Stimulated activated naive B cell treated with anti-CD40 and anti-IgM and Interleukin-4, amounts not matched to agents 10 μg/mL and 1 μg/mL and 100 μg/mL, for 72 hours (primary cell): Measurements from ENCODE around the gene WFDC1.

ENCODE experiments used
- ATAC-seq, 2 donors: fragments of 150-1000 bp; cut with Tn5 transposase; replicated peaks; 2 replicates each; pipeline ENCODE4 v1.10.0; 2021; ENCODE audit warnings: moderate library complexity in 1 of 2
- DNase-seq: peaks from one replicate; pipeline ENCODE4 v3.0.0; 2021
- H3K27ac Mint-ChIP-seq: one replicate; pipeline ENCODE4 v1.8.0; 2022; ENCODE audit warnings: mild to moderate bottlenecking, mixed read lengths
- H3K27me3 Mint-ChIP-seq, 2 donors: one replicate each; pipeline ENCODE4 v1.8.0; 2022; ENCODE audit warnings: mixed read lengths in 2 of 2
- H3K36me3 Mint-ChIP-seq, 2 donors: one replicate each; pipeline ENCODE4 v1.8.0; 2022; ENCODE audit warnings: mixed read lengths in 2 of 2, mild to moderate bottlenecking in 1 of 2
- H3K4me1 Mint-ChIP-seq, 2 donors: one replicate each; pipeline ENCODE4 v1.8.0; 2022; ENCODE audit warnings: mixed read lengths in 2 of 2, mild to moderate bottlenecking in 1 of 2
- H3K4me3 Mint-ChIP-seq, 2 donors: one replicate each; pipeline ENCODE4 v1.8.0; 2022; ENCODE audit warnings: mild to moderate bottlenecking in 2 of 2, mixed read lengths in 2 of 2, moderate library complexity in 1 of 2
- H3K9me3 Mint-ChIP-seq, 2 donors: one replicate each; pipeline ENCODE4 v1.8.0; 2022; ENCODE audit warnings: mixed read lengths in 2 of 2, mild to moderate bottlenecking in 1 of 2

Gene WFDC1, protein sequence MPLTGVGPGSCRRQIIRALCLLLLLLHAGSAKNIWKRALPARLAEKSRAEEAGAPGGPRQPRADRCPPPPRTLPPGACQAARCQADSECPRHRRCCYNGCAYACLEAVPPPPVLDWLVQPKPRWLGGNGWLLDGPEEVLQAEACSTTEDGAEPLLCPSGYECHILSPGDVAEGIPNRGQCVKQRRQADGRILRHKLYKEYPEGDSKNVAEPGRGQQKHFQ

DNA sequence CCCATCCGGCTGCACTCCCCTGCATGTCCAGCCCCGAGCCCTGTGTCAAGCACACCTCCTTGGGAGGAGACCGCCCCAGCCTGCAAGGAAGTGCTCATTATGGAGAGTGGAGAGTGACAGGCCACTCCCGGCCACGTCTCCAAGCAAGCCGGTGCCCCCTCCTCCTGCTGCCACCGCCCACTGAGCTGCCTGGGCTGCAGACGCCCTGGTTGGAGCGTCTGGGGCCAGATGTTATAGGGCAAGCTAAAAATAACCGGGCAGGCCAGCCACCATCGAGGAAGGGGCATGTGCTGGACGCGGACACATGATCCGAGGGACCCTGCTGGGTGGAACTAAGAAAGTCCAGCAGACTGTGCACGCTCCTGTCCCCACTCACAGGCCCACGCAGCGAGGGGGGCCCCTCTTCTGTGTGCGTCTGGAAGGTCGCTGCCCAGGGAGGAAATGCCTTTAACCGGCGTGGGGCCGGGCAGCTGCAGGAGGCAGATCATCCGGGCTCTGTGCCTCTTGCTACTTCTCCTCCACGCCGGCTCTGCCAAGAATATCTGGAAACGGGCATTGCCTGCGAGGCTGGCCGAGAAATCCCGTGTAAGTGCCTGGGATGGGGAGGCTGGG, at the start of gene WFDC1:
Gene WFDC1, plus strand, starts transcription at position 348 of the 612 bp plus-strand sequence. Its CDS starts 94 bp downstream, at position 442.
- no peaks in the 10 kb centered on the region for H3K36me3 Mint-ChIP-seq
- peaks cover 52 to 56% of the 10 kb centered on the region in 2 donors for H3K27me3 Mint-ChIP-seq
- no peak within 1 kb of the TSS for H3K4me3 Mint-ChIP-seq
- ATAC-seq (peak; percentile 12 to 34), DNase-seq (no peak)
- no peak within 1 kb of the TSS for H3K27ac Mint-ChIP-seq
- H3K4me1 Mint-ChIP-seq, result peaks cover 4 to 16% of the 10 kb centered on the region in 2 donors
- no peaks in the 10 kb centered on the region for H3K9me3 Mint-ChIP-seq

DNA sequence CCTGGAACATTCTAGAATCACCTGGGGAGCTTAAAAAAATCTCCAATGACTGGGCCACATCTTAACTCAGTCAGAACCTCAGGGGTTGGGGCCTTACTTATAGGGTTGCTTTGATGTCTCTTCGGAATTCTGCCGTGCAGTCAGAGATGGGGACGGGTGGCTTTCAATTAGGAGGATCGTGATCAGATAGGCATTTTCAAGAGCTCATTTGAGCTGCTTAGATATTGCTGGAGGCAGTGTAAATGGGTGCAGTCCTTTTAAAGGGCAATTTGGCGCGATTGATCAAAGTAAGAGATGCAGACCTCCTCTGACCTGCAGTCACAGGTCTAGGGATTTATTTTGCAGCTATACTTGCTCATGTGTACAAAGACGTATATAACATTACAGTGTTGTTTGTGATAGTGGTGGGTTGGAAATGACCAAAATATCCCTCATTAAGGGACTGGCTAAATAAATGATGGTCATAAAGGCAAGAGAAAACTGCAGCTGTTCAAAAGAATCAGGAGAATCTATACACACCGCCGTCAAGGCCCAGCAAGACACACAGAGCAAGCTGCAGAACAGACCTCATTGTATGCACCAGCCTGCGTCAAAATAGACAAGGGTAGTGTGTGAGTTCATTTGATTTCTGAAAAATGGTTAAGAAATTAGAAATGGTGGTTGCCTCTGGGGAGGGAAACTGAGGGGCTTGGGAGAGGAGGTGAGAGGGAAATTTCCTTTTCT, 48.6 kb upstream of the WFDC1 start:
- Mint-ChIP-seq H3K4me1 (no peaks in the 10 kb centered on the region), H3K4me3 (no peak overlapping the region), H3K9me3 (peaks cover 1 to 13% of the 10 kb centered on the region in 2 donors), H3K36me3 (no peaks in the 10 kb centered on the region), H3K27ac (peak overlapping the region; percentile 5), H3K27me3 (peaks cover 23 to 39% of the 10 kb centered on the region in 2 donors)
- ATAC-seq (no peak), DNase-seq (no peak)

DNA sequence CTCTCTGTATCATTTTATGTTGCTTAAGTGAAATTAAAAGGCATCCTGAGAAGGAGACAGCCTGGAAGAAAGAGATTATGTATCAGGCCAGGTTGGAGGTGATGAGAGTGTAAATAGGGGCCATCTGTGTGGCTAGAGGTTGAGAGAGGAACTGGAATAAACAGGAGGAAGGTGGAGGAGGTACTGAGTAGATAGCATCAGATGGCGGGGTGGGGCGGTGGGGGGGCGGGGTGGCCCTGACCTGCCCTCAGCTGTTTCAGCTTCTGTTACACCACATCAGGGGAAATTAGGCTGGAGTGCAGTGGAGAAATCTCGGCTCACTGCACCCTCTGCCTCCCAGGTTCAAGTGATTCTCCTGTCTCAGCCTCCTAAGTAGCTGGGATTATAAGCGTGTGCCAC, 48.0 kb upstream of the WFDC1 start:
- no peaks in the 10 kb centered on the region for H3K36me3 Mint-ChIP-seq
- no peak for ATAC-seq
- no peaks in the 10 kb centered on the region for H3K4me1 Mint-ChIP-seq
- H3K4me3 Mint-ChIP-seq, result no peak overlapping the region
- no peak for DNase-seq
- H3K9me3 Mint-ChIP-seq, result peaks cover 1 to 13% of the 10 kb centered on the region in 2 donors
- H3K27ac Mint-ChIP-seq, result peak overlapping the region; percentile 5
- peaks cover 23 to 39% of the 10 kb centered on the region in 2 donors for H3K27me3 Mint-ChIP-seq

DNA sequence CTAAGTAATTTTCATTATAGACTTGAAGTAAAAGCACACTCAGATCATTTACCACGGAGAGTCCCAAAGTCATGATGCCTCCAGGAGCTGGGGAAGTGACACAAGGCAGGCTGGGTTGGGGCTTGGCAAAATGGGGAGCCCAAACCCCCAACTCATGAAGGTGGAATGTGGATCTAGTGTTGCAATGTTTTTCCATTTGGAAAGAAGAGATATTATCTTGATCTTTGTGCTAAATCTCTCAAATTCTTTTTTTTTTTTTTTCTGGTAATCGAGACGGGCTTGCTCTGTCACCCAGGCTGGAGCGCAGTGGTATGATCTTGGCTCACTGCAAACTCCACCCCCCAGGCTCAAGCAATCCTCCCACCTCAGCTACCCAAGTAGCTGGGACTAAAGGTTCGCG, 47.3 kb upstream of the WFDC1 start:
- H3K4me3 Mint-ChIP-seq, result no peak overlapping the region
- H3K36me3 Mint-ChIP-seq, result no peaks in the 10 kb centered on the region
- peaks cover 1 to 13% of the 10 kb centered on the region in 2 donors for H3K9me3 Mint-ChIP-seq
- H3K27ac Mint-ChIP-seq, result no peak overlapping the region
- DNase-seq, result no peak
- no peak for ATAC-seq
- peaks cover 27 to 44% of the 10 kb centered on the region in 2 donors for H3K27me3 Mint-ChIP-seq
- no peaks in the 10 kb centered on the region for H3K4me1 Mint-ChIP-seq

DNA sequence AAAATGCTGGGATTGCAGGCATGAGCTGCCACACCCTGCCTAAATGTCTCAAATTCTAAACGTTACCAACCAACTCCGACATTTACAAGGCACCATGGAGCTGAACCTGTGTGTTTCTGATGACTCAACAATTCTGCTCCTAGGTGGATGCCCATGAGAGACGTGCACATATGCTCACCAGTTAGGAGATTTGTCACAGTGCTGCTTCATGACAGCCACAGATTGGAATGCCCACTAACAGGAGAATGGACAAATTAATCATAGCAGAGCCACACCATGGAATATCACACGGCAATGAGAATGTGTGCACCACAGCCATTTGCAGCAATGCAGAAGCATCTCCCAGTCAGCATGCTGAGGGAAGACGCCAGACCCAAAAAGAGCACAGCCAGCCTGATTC, 46.8 kb upstream of the WFDC1 start:
- Mint-ChIP-seq H3K36me3 (no peaks in the 10 kb centered on the region), H3K9me3 (peaks cover 1 to 13% of the 10 kb centered on the region in 2 donors), H3K4me3 (no peak overlapping the region), H3K4me1 (no peaks in the 10 kb centered on the region), H3K27ac (no peak overlapping the region), H3K27me3 (peaks cover 29 to 42% of the 10 kb centered on the region in 2 donors)
- no peak for ATAC-seq
- DNase-seq, result no peak

DNA sequence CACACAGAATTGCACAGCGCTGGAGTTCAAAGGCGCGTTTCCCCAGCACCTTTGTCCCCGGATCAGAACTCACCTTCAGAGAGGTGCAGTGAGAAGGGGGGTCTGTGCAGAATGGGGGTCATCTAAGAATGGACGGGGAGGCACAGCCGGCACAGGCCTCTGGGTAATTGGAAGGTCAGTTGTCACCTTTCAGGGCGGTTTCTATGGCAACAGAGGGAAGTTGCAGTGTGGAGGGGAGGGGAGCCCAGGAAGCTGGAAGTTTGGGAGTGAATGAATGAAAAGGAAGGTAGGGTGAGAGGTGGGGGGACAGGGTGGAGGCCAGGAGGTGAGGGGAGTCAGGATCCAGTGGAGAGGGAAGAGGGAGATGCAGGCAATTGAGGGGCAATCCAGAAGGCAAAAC, 42.5 kb upstream of the WFDC1 start:
- Mint-ChIP-seq H3K27me3 (peaks cover 14 to 30% of the 10 kb centered on the region in 2 donors), H3K9me3 (no peaks in the 10 kb centered on the region), H3K27ac (no peak overlapping the region), H3K4me1 (peaks cover 3 to 6% of the 10 kb centered on the region in 2 donors), H3K4me3 (no peak overlapping the region), H3K36me3 (no peaks in the 10 kb centered on the region)
- DNase-seq (no peak), ATAC-seq (no peak)

DNA sequence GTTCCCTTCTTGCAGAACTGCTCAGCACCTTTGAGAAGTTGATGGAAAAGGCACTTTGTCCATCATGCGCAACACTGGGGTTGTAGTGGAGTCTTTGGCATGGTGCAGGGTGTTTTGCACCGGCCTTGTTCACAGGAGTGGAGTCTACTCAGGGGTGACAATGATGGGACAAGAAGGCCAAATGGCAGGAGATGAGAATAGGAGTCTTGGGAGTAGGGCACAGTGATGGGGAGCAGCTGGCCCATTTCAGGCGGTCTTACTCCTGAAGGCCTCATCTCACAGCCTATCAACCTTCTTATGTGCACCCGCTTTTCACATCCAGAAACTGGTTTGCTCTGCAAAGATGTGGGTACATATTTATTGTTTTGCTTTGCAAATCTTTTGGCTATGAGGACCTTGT, 41.5 kb upstream of the WFDC1 start:
- peaks cover 15 to 31% of the 10 kb centered on the region in 2 donors for H3K27me3 Mint-ChIP-seq

DNA sequence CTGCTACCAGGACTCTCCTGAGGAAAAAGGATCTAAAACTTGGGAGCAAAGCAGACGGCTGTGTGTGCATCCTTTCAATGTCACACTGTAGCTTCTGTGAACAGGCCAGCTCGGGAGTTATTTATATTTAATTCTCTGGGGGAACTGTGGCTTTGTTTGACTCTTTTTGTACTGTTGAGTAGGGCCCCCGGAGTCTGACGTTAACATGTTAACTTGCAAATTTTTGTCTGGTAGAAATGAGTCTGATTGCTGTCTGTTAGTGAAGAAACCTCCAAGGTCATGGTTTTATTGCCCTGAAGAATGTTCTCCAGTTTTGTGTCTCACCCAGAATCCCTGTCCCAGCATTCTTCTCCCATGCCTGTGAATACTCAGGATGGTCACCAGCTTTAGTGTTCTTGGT, 40.6 kb upstream of the WFDC1 start:
- Mint-ChIP-seq H3K27me3 (peaks cover 21 to 36% of the 10 kb centered on the region in 2 donors), H3K27ac (no peak overlapping the region)
- ATAC-seq, result peak; percentile 36 to 51

More for the DNA sequence above, 41.5 kb upstream of the WFDC1 start:
- no peak overlapping the region for H3K27ac Mint-ChIP-seq
- H3K9me3 Mint-ChIP-seq, result peaks cover 0 to under 1% of the 10 kb centered on the region in 2 donors
- H3K36me3 Mint-ChIP-seq, result peaks cover 0 to under 1% of the 10 kb centered on the region in 2 donors
- no peak for DNase-seq
- peaks cover 3 to 6% of the 10 kb centered on the region in 2 donors for H3K4me1 Mint-ChIP-seq
- no peak overlapping the region for H3K4me3 Mint-ChIP-seq
- ATAC-seq, result no peak

DNA sequence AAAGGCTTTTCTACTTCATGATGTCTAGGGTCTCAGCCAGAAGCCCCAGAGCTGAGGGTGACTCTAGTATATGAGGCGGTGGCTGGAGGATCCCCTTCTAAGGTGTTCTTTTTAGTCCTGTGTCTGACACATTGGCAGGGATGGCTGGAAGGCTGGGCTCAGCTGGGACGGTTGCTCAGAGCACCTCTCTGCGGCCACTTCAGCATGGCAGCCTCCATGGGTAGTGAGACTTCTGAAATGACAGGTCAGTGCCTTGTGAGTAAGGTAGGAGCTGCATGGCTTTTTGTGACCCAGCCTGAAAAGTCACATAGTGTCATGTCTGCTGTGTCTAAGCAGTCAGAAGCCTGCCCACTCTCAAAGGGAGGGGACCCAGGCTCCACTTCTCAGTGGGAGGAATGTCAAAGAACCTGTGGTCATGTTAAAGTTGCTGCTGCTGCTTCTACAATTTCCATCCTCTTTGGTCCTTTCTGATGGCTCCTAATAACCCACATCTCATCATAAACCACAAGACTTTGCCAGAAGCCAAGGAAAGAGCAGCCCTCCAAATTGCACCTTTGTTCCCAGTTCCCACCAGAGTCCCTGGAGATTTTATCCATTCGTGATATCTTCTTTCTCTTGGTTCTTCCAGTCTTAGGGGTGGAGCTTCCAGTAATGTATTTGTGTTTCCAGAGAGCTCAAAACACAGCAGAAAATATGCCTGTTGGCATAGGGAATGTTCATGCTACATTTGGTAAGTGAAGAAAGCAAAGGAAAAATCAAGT, 39.4 kb upstream of the WFDC1 start:
- no peak overlapping the region for H3K4me3 Mint-ChIP-seq
- H3K27me3 Mint-ChIP-seq, result peaks cover 21 to 31% of the 10 kb centered on the region in 2 donors

More for the DNA sequence above, 40.6 kb upstream of the WFDC1 start:
- Mint-ChIP-seq H3K4me1 (peaks cover 3 to 6% of the 10 kb centered on the region in 2 donors), H3K36me3 (peaks cover 0 to 3% of the 10 kb centered on the region in 2 donors), H3K9me3 (peaks cover 4 to 5% of the 10 kb centered on the region in 2 donors), H3K4me3 (no peak overlapping the region)
- no peak for DNase-seq

DNA sequence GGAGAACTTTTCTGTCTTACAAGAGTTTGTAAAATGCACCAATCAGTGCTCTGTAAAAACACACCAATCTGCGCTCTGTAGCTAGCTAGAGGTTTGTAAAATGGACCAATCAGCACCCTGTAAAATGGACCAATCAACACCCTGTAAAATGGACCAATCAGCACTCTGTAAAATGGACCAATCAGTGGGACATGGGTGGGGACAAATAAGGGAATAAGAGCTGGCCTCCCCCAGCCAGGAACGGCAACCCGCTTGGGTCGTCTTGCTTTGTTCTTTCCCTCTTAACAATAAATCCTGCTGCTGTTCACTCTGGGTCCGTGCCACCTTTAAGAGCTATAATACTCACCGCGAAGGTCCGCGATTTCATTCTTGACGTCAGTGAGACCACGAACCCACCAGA, 36.4 kb upstream of the WFDC1 start:
- DNase-seq (no peak), ATAC-seq (no peak)
- Mint-ChIP-seq H3K4me1 (peaks cover 3 to 6% of the 10 kb centered on the region in 2 donors), H3K27ac (no peak overlapping the region), H3K36me3 (peaks cover 0 to 5% of the 10 kb centered on the region in 2 donors), H3K4me3 (no peak overlapping the region), H3K9me3 (peaks cover 4 to 6% of the 10 kb centered on the region in 2 donors), H3K27me3 (peaks cover 17 to 24% of the 10 kb centered on the region in 2 donors)

More for the DNA sequence above, 39.4 kb upstream of the WFDC1 start:
- peaks cover 3 to 6% of the 10 kb centered on the region in 2 donors for H3K4me1 Mint-ChIP-seq
- H3K9me3 Mint-ChIP-seq, result peaks cover 4 to 6% of the 10 kb centered on the region in 2 donors
- no peak overlapping the region for H3K27ac Mint-ChIP-seq
- DNase-seq, result no peak
- H3K36me3 Mint-ChIP-seq, result peaks cover 0 to 5% of the 10 kb centered on the region in 2 donors
- ATAC-seq, result no peak

DNA sequence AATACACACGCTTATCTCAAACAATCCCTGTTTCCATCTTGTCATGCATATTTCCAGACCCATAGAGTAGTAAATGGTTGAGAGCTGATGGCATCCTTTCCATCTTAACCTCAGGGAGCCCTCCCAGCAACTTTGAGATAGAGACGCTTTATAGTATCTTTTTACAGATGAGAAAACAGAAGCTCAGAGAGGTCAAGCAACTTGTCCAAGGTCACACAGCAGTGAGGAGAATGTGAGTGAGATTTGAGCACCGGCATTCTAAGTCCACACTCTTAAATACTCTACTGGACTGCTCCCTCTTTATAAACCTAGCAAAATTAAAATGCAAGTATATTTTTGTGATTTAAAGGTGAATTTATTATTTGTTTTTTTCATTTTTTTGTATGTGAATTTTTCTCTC, 35.0 kb upstream of the WFDC1 start:
- ATAC-seq (no peak), DNase-seq (no peak)
- H3K27me3 Mint-ChIP-seq, result peaks cover 26 to 36% of the 10 kb centered on the region in 2 donors
- H3K4me3 Mint-ChIP-seq, result no peak overlapping the region
- peaks cover 0 to 5% of the 10 kb centered on the region in 2 donors for H3K36me3 Mint-ChIP-seq
- no peak overlapping the region for H3K27ac Mint-ChIP-seq
- H3K4me1 Mint-ChIP-seq, result no peaks in the 10 kb centered on the region
- H3K9me3 Mint-ChIP-seq, result peaks cover 4 to 6% of the 10 kb centered on the region in 2 donors

DNA sequence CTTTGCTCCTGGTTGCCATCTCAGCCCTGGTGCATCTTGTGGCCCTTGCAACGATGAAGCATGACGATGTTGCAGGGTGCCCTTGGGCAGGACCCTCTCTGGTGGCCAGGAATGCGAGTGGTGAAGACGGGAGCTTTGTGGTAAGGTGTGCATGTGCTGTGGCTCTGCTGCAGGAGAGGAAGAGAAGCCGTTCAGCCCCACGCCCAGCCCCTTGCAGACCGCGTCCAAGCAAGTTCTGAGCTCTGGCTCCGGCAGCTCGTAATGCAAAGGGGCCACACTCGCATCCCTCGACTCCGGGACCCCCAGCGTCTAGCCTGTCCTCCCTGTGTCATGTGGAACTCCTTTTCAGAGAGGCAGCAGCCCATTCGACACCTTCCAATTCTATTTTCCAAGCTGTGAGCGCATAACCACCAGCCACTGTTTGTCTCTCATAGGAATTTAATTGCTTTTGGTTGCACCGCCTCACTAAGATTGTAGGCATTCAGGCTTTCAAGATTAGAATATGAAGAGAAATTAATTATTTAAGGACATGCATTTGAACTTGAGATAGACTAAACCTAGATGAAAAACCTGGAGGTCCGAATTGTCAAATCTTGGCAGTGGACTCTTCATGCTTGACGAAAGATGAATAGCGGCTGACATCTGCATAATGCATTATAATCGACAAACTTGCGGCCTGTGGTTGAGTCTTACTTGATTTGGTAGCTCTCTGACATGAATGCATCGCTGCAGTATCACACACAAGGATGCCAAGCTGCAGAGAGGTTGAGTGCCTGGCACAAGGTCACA, 33.7 kb upstream of the WFDC1 start:
- Mint-ChIP-seq H3K4me3 (no peak overlapping the region), H3K4me1 (no peaks in the 10 kb centered on the region)
- ATAC-seq, result no peak

DNA sequence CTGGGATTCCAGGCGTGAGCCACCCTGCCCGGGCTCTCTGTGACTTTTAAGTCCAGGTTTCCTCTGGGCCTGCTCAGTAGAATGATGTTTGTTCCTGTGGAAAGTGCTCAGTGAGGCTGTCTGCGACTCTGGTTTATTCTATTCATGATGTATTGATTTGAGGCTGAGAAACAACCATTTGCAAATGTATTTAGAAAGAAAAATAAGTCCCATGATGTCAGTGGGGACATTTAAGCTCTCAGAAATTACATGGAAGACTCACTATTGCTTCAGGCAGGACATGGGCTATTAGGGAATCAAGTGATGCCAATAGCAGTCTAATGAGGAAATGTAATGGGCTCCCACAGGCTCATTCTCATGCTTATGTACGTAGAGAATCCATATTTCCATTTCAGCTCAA, 32.6 kb upstream of the WFDC1 start:
- H3K9me3 Mint-ChIP-seq, result peaks cover 4 to 8% of the 10 kb centered on the region in 2 donors
- no peaks in the 10 kb centered on the region for H3K4me1 Mint-ChIP-seq
- no peak for ATAC-seq
- H3K27ac Mint-ChIP-seq, result no peak overlapping the region
- H3K36me3 Mint-ChIP-seq, result peaks cover 0 to 5% of the 10 kb centered on the region in 2 donors
- no peak overlapping the region for H3K4me3 Mint-ChIP-seq
- no peak for DNase-seq
- peaks cover 26 to 40% of the 10 kb centered on the region in 2 donors for H3K27me3 Mint-ChIP-seq

More for the DNA sequence above, 33.7 kb upstream of the WFDC1 start:
- H3K27ac Mint-ChIP-seq, result no peak overlapping the region
- DNase-seq, result no peak
- H3K27me3 Mint-ChIP-seq, result peaks cover 31 to 40% of the 10 kb centered on the region in 2 donors
- peaks cover 0 to 5% of the 10 kb centered on the region in 2 donors for H3K36me3 Mint-ChIP-seq
- H3K9me3 Mint-ChIP-seq, result peaks cover 4 to 6% of the 10 kb centered on the region in 2 donors
